ENCODE results near the gene TOX3. TPM values are rescaled to one million over a fixed set of nuclear protein-coding genes. Genes with fewer than 3 reads are reported as not detected.

TOX3 gene
- total RNA-seq, 1 donor from 2014 or later = 3.9 TPM

DNA sequence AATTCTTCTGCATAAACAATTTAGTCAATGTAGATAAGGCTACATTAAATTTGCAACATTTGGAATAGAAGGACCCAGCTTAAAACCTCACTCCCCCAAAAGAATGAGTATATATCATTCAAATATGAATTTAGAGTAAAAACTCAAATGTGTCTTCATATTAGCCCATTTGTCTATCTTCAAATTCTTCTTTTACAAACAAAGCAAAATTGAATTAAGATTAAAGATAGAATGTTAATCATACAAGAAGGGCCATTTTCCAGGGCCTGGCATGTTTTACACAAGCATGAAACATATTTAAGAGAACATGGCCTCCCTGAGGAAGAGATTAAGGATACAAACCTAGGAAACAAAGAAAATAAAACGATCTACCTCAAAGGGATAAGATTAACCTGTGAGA is 8.4 kb downstream of the TOX3 start:
- no peak for DNase-seq (ENCODE audit: low spot score)

DNA sequence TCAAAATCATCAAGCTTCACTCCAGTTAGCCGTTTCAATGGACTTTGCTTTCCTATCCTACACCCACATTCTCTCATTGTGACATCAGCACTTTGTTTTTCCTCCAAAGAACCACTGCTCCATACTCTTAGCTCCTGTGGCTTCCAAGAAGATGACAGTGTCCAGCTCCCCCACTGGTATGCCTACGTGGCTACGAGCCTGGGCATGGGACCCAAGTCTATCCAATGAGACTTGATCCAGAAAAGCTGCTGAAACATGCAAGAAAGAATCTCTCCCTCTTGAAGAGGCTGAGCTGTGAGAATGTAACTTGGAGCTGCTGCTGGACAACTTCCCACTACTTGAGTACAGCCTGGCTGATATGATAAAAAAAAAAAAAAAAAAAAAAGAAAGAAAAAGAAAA is 9.4 kb downstream of the TOX3 start:
- peak; percentile 57 for DNase-seq (ENCODE audit: low spot score)

DNA sequence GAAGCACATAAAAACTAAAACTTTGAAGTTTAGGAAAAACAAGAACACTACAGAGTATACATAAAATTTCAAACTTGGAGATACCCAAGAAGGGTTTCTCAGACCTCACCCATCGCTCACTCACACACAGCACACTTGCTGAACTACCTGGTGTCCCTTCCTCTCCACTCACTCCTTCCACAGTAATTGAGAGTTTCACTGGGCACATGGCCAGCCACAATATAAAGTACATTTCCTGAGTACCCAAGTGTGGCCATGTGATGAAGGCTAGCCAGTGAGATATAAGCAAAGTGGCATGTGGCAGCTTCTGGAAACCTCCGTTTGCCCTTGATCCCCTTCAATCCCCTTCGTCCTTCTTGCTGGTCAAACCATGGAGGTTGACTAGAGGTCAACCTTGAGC is 11.9 kb downstream of the TOX3 start:
- no peak for DNase-seq (ENCODE audit: low spot score)

DNA sequence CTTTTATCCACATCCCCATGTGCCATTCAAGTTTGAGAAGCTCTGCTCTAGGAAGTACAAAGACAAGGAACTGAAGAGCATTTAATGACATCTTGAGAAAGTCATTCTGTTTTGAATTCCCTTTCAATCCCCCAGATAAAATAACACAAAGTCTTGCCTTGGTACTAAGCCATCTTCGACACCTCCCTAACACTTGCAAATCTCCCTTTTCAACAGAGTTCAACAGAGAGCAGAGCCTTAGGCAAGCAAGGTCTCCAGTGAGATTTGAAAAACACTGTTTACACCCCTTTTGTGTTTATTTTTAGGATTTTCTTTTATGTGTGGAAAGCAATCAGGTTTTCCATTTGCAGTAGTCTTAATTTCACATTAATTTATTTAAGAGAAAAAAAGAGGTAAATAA is 13.6 kb downstream of the TOX3 start:
- no peak for DNase-seq (ENCODE audit: low spot score)

DNA sequence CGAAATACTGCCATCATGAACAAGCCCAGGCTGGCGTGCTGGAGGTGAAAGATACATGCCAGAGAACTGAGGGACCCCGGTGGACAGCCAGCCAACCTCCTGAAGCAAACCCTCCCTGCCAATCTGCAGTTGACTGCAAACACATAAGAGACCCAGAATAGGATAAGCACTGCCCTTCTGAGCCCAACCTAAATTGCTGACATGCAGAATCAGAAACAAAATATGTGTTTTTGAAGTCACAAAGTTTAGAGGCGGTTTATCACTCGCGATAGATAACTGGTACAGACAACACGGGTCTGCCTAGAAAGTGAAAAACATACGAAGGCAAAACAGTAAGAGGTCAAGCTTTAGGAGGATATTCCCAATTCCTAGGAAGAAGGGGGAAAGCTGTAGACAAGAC is 14.6 kb downstream of the TOX3 start:
- no peak for DNase-seq (ENCODE audit: low spot score)

DNA sequence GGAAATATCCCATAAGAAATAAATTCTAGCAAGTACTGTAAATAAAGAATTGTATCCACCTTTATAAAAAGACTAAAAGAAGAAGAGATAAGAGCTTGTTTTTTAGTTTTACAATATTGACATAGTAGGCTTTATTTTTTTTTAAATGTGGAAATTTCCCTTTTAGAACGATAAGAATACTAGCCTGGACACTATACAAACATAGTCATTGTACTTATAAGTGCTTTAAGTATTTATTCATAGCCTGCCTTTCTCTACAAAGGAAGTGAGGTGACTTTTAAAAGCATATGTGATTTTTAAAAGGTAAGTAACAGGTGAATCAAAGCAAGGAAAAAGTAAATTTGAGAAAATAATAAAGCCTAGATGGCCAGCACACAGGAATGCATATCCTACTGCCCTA is 17.7 kb downstream of the TOX3 start:
- DNase-seq (ENCODE audit: low spot score) = no peak

DNA sequence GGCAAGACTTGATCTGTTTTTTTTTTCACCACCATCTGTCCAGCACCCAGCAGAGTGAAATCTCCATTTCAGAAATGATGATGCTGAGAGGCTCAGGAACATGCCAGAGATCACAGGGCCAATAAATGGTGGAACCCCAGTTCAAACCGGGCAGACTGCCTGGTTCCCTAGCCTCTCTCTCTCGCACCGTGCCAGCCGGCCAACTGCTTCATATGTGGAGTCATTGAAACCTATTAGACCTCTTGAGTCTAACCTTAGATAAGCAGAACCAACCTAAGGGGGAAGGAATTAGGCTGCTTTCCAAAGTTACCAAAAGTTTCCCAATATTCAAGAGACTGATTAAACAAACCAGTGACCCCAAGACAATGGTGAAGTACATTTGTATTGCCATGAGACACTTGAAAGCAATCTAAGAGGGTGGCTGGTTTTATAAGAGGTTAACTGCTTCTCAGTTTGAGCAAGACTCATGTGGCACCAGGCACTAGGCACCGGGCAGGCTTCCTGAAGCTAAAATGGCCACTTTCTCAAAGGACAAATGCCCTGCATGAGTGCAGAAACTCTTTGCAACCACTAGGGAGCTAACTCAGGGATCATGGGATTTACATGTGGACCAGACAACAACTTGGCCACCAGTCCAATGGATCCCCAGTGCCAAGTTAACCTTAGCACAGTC is 18.4 kb downstream of the TOX3 start:
- DNase-seq (ENCODE audit: low spot score) = no peak

DNA sequence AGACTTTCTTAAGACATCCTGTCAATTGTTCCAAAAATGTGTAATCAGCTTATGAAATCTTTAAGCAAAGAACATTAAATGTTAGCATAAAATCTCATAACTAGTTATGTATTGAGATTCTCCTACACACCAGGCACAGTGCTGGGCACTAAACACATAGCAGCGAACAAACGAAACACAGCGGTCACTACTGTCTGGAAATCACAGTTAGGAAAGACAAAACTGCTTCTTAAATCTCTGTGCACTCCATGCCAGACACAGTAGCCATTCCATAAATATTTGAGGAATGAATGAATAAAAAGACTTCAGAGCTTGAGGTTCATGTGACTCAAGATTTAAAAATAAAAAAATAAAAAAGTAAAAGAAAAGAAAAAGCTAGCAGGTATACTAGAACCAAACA is 20.1 kb downstream of the TOX3 start:
- DNase-seq (ENCODE audit: low spot score) = no peak

DNA sequence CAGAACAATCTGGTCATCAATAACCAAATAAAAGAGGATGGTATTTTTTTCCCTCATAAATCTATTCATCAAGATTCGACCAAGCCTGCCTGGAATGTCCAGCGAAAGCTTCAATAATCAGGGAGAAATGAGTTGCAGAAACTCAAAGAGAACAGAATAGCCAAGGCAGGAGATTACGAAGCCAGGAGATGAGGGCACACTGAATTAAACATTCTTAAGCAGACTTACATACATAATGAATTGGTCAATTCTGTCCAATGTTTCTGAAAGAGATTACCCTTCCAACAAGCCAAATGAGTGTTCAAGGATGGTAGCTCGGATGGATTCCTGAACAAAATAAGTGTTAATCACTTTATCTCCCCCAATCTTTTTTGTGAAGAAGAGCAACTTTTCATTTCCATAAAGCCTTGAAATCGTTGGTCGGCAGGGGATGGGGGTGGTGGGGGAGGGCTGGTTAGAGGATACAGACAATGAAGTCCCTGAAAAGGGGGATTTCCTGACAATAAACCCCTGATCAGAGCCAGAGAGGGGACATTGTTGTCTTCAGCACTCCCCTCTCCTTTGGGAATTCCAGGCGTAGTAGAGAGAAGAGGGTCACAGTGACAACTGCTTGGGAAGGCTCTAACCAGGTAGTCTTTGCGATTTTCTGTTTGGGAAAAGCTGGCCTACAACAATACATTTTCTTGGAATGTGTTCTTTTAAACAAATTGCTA is 20.7 kb downstream of the TOX3 start:
- no peak for DNase-seq (ENCODE audit: low spot score)

DNA sequence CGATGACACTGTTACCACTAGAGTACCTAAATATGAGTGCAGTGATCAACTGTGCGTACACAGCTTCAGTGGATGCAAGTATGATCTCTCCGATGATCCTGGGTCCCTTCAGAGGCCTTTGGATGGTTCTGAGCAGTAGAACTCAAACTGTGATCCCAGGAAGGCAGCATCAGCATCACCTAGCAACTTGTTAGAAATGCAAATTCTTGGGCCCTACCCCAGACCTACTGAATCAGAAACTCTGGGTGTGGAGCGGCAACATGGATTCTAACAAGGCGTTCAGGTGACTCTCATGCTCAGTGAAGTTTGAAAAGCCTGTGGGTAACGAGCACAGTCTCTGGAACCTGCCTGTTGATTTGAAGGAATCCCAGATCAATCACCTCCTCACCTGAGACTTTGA is 25.4 kb downstream of the TOX3 start:
- DNase-seq (ENCODE audit: low spot score) = no peak

DNA sequence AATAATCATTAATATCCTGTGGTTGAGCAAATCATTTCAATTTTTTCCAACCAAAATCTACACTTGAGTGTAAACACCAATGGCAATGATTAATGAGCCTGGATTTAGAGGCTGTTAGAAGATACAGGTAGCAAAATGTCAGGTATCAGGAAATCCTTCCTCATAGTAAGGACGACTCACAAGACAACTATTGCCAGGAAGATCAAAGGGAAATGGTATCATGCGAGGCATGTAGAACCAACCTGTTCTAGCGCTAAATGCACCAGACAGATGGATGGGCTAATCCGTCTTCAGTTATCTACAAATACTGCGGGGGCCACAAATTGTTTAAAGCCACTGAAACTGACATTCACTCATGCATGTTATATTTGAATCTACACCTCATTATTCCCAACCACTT is 28.1 kb downstream of the TOX3 start:
- no peak for DNase-seq (ENCODE audit: low spot score)

DNA sequence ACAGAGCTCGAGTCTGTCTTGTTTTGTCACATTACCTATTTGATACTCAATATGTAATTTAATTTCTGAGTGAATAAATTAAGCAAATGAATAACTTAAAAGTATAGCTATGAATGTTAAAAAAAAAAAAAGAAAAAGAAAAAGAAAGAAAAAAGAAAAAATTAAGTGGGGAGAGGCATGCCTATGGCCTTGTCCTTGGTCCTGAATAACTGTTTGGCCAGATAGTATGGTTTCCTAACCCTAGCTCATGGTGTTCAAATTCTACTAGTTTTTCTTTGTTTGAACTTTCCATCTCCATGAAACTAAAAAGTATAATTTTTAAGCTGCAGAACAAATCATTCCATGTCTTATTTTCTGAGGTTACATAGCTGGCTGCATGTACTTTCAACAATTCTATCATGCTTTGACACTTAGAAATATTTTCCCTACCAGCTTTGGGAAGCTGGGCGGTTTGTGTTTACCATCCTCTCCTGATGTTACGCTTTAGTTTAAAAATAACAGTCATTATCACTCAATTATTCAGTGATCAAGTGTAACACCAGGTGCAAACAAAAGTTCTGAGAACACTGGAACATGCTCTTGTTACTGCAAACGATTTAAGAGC is 31.8 kb downstream of the TOX3 start:
- DNase-seq (ENCODE audit: low spot score) = peak; percentile 6

DNA sequence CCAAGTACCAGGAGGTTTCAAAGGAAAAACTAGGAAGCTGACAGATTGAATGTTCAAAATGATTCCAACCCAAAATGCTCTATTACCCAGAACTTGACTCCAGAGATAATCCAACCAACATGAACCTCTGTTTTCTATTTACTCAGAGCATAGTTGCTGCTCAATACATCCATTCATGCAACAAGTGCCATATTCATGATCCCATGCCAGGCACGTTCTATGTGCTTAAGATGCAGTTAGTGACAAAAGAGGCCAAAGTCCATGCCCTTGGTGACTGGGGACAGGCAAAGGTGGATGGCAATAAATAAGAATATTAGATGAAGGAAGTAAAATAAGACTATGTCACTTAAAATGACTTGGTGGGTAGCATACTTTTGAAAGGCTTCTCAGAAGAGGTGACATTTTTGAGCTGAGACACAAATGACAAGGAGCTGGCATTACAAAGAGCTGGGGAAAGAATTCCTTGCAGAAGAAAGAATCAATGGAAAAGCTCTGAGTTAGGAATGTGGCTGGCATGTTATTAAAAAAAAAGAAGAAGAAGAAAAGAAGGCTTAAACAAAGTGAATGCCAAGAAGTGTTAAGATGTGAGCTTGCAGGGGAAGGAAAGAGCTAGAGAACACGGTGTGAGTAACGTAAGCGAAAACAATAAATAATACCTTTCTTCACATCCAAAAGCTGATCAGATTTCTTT is 34.5 kb downstream of the TOX3 start:
- DNase-seq (ENCODE audit: low spot score) = no peak

DNA sequence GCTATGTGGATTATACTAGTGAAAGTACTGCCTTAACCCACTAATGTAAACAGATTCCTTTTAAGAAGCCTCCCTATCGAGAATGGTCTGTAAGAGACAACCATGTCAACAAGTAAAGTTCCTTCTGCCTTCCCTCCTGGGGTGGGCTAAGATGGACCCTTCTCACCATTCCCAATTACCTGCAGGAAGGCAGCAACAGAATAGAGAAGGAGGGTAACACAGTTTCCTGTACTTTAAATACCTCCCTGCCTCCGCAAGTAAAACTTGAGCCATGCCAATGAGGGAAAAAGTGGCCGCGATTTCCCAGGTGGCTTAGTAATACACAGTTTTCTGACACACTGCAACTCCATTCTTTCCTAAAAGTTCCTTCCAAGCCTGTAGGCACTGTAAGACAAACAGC is 45.2 kb downstream of the TOX3 start:
- DNase-seq (ENCODE audit: low spot score) = no peak

DNA sequence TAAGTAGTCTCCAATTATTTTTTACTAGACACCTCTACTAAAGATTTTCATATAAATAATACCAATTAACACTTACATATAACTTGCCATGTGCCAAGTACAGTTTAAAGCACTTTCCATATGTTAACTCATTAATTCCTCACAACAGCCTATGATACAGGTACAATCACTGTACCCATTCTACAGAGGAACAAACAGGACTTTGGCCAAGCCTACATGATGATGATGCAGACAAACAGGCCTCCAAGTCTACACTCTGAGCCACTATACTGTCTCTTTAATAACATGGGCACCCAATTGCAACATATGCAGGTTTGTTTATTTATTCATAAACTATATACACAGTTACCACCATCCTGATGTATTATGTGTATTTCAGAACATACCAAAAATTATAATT is 46.0 kb downstream of the TOX3 start:
- DNase-seq (ENCODE audit: low spot score) = no peak

DNA sequence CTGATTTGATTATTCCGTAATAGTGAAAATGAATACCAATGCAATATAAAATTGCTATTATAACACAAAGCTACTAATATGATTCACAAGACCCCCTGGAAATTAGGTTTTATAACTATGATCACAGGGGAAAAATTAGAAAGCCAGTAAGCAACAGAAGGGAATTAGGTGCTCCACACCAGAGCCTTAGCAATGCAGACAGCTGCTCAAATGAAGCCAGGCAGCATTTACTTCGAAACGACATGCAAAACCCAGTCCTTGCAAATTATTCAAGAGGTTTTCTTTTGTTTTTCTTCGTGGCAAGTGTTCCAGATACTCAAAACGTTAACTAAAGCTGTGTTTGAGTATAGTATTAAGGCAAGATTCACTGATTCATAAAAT is 47.9 kb downstream of the TOX3 start:
- DNase-seq (ENCODE audit: low spot score) = no peak

DNA sequence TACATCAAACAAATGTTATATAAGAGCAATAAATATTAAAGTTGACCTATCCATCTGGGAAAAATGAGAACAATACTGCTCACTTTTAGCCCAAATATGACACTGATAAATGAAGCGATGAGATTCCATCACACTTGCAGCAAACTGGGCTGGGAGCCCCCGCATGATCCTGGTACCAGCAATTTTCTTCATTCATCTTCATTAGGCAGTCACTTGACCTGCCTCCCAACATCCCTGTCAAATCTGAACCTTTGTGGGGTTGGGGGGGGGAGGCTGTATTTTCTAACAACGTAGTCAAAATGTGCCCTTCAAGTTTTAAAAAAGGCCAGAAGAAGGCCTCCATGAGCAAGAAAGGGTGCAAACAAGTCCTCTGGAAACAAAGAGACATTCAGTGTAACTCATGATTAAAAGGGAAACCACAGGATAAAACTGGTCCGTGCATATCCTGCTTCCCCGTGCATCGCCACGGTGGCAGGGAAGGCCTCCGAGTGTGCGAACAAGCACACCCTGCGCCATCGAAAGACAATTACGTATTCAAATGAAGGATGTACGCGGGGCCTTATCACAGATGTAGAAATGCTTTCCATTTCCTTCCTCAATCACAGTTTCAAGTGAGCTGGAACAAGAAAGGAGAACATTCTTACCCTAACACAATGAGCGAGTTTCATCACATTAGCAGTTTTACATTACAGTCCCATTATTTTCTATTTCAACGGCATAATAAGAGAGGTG is 48.4 kb downstream of the TOX3 start:
- no peak for DNase-seq (ENCODE audit: low spot score)

DNA sequence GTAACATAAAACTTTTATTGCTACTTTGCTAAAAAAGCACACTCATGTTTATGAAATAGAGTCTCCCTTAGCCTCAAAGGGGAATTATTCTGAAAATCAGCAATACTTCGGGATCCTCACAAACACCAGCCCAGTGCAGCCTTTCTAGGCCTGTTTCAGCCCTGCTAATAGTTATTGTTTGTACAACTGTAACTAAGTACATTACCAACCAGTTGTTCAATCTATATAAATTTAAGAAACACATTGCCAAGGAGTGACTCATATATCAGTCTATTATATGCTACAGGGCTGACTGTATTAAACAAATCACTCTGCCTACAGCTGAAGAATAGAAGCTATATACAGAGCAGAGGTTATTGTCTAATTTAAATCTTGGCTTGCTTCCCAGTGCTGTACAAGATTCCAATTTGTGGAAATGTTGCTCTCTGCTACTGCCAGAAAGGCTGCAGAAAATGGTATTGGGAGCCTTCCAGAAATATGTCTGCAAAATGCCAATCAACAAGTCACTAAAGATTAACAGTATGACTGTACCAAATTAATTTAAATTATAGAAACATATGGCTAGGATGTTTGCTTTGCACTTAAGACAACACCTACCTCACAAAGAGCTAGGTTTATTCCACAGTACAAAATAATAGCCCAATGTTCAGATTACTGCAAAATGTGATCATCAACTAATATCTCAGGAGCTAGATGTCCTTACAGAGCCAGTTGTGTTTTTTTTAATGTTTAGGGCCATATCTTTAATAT is 49.7 kb downstream of the TOX3 start:
- DNase-seq (ENCODE audit: low spot score) = peak; percentile 60

DNA sequence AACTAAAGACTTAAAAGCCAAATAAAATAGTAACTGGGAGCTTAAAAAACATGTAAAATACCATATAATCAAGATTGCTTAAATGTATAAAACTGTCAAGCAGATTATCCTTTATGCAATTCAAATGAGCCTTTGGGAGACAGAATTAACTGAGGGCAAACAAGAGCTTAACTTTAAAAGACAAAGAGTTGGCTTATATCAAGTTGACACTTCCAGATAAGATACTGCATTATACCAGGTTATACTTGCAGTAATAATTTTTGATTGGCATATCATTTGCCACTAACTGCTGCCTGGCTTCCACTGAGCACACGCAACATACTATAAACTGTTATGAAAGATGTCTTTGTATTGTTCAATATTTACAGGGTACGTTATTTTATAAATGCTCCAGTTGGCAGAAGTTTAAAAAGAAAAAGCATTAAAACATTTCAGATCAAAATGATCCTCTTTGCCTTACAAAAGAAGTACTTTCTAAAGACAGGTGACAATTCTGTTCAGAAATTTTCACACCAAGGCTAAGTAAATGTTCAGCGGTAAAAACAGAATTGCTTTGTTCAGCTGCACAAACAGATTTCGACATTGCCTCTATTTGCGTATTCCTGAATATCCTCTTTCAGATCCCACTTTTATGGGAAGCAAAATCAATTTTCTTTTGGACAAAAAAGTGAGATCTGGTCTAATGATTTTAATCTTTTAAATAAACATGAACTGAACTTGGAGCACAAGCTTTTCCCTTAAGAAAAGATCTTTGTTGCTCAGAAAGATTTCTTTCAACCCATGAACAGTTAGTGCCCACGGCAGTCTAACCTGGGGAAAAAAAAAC is 50.7 kb downstream of the TOX3 start:
- DNase-seq (ENCODE audit: low spot score) = no peak

DNA sequence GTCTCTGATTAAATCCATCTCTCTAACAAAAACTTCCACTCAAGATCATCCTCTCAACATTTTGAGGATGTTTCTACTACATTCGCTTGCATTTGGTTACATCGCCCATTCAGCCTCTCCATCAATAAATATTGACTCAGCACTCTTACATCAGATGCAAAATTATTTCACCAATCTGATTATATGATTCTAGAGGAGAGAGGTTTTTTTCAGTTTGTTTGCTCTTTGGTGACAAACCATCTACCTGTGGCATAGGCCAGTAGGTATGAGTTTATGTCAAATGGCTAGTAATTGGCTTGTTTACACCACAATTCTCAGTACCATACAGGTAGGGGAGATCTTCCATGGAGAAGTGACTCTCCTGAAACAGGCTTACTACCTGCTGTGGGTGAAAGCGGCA is 52.3 kb downstream of the TOX3 start:
- DNase-seq (ENCODE audit: low spot score) = no peak
